GM19463 (cell line): Measurements from ENCODE around the gene MRPL23.
"Not testable (repeated sequence)": the region's sequence is repeated elsewhere in the genome, so short reads cannot be mapped to it uniquely, and the experiment has no call there.

ENCODE experiments used
- ATAC-seq: cut with Tn5 transposase; IDR thresholded peaks from one replicate; pipeline ENCODE4 v1.9.1; 2021; ENCODE audit warnings: mild to moderate bottlenecking, moderate library complexity; ENCODE audit not compliant: unreplicated experiment

The MRPL23 gene

DNA sequence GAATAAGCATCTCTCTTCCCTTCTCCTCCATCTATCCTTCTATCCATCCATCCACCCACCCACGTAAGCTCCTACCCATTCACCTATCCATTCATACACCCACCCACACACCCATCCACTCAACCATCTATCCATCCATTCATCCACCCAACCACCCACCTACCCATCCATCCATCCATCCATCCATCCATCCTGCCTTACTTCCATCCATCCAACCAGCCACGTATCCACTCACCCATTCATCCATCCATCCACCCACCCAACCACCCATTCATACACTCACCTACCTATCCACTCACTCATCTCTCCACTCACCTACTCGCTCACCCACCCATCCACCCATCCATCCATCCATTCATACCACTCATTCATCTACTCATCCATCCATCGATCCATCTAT is 14.5 kb upstream of the MRPL23 start:
- no peak for ATAC-seq

- ATAC-seq = no peak
Observed at GRCh38 chr11:1933416-1934334, 13.5 kb upstream of the MRPL23 start.

GRCh38 chr11:1934335-1935155 is 12.6 kb upstream of the MRPL23 start:
- ATAC-seq = no peak

GRCh38 chr11:1935156-1936071 is 11.7 kb upstream of the MRPL23 start:
- ATAC-seq = no peak

DNA sequence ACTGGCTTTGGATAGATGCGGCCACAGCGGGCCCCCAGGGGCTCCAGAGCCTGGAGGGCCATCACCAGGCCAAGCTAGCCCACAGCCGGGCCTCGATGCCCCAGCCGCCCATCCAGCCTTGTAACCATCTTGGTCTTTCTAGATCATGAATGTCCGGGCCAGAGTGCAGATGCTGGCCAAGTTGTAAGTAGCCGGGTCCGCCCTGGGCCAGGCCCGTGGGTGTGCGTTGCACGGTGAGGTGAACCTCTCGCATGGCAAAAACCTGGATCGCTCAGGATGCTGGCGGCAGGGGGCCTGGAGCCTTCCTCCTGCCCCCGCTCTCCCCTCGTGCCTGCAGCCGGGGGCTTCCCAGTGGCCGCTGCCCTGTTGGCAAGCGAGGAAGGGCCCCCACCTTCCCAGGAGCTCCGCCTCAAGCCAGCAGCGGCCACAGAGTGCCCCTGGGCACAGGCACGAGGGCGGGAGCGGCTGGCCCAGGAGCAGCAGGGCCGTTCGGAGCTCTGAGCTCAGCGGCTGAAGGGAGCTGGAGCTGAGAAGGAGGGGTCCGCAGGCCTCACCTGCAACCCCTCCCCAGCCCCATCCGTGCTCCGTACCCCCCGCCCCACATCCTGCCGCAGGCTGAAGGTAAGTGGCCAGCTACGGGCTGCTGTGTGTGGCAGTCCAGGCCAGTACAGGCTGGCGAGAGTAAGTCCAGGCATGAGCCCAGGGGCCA is 10.9 kb upstream of the MRPL23 start:
- no peak for ATAC-seq

DNA sequence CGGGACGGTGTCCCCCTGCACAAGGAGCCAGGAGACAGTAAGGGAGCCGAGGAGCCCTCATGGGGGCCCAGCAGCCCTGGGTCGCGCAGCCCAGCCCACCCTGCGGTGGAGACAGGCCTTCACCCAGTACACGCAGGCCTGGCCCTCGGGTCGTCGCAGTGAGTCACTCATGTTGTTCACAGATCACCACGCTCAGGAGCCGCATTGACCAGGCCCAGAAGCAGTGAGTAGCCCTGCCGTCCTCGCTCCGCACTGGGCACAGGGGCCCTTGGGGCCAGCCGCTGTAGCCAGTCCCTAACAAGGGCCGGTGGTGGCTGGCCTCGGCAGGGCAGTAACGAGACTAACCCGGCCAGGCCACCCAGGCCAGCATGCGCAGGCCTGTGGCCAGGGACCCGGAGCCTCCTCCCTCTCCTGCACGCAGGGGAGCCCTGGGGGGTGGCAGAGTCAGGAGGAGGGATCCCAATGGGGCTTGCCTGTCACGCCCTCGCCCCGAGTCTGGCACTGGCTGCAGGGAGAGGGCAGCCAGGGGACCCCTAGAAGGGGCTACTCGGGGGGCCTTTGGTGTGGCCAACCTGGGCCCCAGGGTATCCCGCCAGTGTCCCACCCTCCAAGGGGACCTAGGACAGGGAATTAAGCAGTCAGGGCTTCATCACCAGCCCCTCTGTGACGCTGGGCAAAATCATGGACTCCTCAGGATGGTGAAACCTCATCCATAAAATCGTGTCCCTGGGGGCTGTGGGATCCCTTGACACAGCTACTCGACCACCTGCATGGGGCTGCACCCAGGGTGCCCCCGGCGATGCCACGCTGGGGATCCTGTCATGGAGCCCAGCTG is 10.1 kb upstream of the MRPL23 start:
- no peak for ATAC-seq

GRCh38 chr11:1937616-1938342 is 9.4 kb upstream of the MRPL23 start:
- ATAC-seq = no peak

DNA sequence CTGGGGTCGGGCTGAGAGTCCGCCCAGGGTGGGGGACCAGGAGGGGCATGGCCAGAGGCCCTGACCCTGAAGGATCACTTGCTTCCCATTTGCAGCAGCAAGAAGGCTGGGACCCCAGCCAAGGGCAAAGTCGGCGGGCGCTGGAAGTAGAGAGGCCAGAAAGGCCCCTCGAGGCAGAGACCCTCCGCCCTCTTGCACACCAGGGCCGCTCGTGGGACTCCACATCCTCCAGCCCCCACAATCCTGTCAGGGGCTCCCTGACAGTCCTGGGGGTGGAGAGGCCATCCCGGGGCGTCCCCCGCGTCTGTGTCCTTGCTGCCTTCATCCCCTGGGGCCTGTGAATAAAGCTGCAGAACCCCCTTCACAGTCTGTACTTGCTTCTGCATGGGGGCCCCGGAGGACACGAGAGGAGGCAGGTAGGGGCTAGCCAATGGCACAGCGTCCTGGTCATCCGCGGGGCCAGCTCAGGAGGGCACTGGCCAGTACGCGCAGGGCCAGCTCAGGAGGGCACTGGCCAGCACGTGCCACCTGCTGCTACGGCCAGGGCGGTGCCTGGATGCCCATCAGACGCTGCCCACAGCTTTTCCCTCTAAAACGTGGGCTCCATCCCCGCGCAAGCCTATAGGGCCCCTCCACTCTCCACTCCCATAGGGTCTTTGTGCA is 8.7 kb upstream of the MRPL23 start:
- ATAC-seq = no peak

GRCh38 chr11:1939006-1939625 is 8.0 kb upstream of the MRPL23 start:
- no peak for ATAC-seq

DNA sequence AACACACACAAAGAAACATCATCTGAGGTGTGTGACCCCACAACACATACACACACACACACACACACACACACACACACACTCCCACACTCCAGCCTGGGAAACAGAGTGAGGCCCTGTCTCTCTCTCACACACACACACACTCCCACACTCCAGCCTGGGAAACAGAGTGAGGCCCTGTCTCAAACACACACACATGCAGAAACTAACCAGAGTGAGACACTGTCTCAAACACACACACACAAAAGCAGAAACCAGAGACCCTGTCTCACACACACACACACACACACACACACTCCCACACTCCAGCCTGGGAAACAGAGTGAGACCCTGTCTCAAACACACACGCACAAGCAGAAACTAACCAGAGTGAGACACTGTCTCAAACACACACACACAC is 7.3 kb upstream of the MRPL23 start:
- ATAC-seq = not testable (repeated sequence)

- no peak for ATAC-seq
Observed at GRCh38 chr11:1942558-1943260, 4.4 kb upstream of the MRPL23 start.

DNA sequence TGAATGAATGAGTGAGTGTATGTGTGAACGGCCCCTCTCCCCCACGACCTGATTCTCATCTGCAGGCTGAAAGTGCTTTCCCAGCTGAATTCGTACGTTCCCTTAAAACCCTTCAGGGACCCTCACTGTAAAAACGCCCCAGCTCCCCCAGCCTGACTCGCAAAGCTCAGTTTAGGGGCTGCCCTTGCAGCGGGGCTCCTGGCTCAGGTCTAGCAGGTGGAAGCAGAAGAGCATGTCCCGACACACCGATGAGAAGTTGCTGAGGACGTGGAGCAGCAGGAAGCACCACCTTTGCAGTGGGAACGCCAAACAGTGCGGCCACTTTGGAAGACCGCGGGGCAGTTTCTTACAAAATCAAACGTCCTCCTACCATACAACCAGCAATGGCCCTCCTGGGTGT is 3.6 kb upstream of the MRPL23 start:
- ATAC-seq = no peak

DNA sequence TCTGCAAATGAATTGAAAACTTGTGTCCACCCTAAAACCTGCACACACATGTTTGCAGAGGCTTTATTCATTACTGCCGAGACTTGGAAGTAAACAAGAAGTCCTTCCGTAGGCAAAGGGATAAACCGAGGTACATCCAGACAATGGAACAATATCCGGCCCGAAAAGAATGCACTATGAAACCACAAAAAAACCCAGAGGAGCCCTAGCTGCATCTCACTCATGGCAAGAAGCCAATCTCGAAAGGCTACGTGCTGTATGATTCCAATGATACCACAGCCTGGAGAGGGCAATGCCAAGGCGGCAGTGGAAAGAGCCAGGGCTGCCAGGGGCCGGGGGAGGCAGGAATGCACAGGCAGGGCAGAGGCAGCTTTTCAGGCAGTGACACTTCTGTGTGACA is 3.2 kb upstream of the MRPL23 start:
- no peak for ATAC-seq

GRCh38 chr11:1947592-1948237 is 583 bp downstream of the MRPL23 start:
- ATAC-seq = no peak

DNA sequence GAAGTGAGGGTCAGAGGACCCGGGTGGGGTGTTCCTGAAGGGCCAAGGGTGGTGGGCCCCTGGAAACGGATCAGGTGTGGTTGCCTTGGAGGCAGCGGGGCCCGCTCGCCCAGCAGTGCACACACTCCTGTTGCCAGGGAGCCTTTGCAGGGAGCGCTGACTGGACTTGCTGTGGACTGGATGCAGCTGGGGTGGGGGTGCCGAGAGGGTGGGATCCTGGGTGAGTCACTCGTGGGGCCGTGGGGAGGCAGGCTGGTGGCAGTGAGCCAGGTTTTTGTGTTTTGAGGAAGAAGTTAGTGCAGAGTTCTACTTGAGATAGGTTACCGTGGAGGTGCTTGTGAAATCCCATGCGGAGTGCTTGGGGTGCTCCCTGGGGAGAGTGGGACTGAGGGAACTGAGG is 1.3 kb downstream of the MRPL23 start:
- no peak for ATAC-seq

DNA sequence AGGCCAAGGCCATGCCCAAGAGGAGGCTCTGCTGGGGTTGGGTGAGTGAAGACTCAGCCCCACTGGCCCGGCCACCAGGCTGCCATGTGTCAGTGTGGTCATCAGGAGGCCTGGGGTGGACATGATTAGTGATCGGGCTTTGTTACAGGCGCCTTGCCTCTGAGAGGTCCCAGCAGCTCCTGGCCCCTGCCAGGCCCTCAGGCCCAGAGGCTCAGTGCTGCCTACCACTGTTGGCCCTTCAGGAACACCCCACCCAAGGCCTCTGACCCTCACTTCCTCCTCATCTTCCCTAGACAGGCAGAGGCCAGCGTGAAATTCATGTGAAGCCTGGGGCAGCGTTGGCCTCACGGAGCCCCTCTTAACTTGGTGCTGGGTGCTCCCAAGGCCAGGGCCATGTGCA is 2.2 kb downstream of the MRPL23 start:
- no peak for ATAC-seq

DNA sequence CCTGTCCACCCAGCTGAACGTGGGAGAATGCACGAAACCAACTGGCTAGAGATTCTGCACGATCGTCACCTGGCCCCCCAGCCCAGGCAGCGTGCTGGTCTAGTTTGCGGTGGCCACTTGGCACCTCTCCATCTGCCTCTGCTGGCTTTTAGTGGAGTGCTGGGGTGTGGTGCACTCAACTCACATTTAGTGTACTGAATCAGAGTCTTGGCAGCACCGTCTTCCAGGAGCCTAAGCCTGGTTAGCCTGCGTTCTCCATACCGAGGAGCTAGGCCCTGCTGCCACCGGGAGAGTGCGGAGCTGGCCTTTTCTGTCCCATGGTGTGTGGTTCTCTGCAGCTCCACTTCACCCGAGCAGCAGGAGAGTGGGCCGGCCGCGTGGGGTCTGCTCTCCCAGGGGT is 2.8 kb downstream of the MRPL23 start:
- no peak for ATAC-seq
